Astrocyte (in vitro differentiated cells and primary cell): ENCODE measurements around the gene FBXL7.

Experiments
- CTCF ChIP-seq: IDR thresholded peaks from 2 replicates; pipeline ENCODE4 v1.5.1; 2011; ENCODE audit warnings: low read depth, mild to moderate bottlenecking, inconsistent platforms, low read length, moderate library complexity; ENCODE audit not compliant: insufficient read depth
- EZH2 ChIP-seq: IDR thresholded peaks from 2 replicates; pipeline ENCODE4 v1.6.1; 2012; ENCODE audit warnings: mild to moderate bottlenecking, low read length, inconsistent platforms; ENCODE audit not compliant: insufficient read depth

DNA sequence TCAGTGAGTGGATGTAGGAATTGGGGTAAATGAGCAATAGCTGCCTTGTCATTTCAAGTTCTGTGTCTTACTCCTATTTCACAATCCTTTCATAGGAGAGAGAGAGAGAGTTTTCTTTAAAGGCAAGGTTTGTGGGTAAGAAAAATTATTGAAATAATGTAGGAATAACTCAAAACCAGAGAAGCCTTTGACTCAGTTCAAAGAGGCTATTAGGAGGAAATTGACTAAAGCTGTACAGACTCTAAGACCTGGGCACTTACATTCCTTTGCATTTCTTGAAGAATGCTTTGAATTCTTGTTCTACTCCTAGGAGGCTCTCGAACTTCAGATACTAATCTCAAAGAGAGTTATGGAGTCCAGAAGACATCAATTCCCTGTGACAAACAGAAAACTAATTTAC is 257.1 kb downstream of the FBXL7 start:
- TF ChIP-seq CTCF (no peak), EZH2 (no peak)
